ENCODE data around the gene GPRC5B.
A peak's percentile ranks its signal among the peaks of the same experiment; 100 is the strongest.

Gene GPRC5B

GRCh38 chr16:19884611-19885450 is at the start of gene GPRC5B:
Gene GPRC5B (minus strand): TSS chr16:19884848. CDS start chr16:19872845, 12,003 bp downstream.
- H3K36me3 ChIP-seq (ENCODE audit: control insufficient read depth in 1 of 2, insufficient read depth in 2 of 2, low read length in 2 of 2) = no peaks in the 10 kb centered on the region
- no peak within 1 kb of the TSS for H3K27ac ChIP-seq (ENCODE audit: low read length)
- H3K4me1 ChIP-seq (ENCODE audit: control insufficient read depth in 1 of 2, insufficient read depth in 2 of 2, low read length in 2 of 2) = peaks cover 0 to 24% of the 10 kb centered on the region in 2 donors
- no peaks in the 10 kb centered on the region for H3K9me3 ChIP-seq (ENCODE audit: control insufficient read depth in 1 of 2, low read length in 2 of 2)
- no peaks in the 10 kb centered on the region for H3K27me3 ChIP-seq (ENCODE audit: low read depth, low read length)
- peak within 1 kb of the TSS; percentile 71 to 75 for H3K4me3 ChIP-seq (ENCODE audit: low read depth in 1 of 2, low read length in 2 of 2)

- Histone ChIP-seq H3K9me3 (ENCODE audit: control insufficient read depth in 1 of 2, low read length in 2 of 2) (peaks cover 0 to 3% of the 10 kb centered on the region in 2 donors), H3K36me3 (ENCODE audit: control insufficient read depth in 1 of 2, insufficient read depth in 2 of 2, low read length in 2 of 2) (no peaks in the 10 kb centered on the region), H3K27me3 (ENCODE audit: low read depth, low read length) (no peaks in the 10 kb centered on the region), H3K27ac (ENCODE audit: low read length) (no peak overlapping the region), H3K4me3 (ENCODE audit: low read depth in 1 of 2, low read length in 2 of 2) (no peak overlapping the region), H3K4me1 (ENCODE audit: control insufficient read depth in 1 of 2, insufficient read depth in 2 of 2, low read length in 2 of 2) (no peaks in the 10 kb centered on the region)
Observed at GRCh38 chr16:19933740-19934139, 49.1 kb upstream of the GPRC5B start.

GRCh38 chr16:19929062-19929511 is 44.4 kb upstream of the GPRC5B start:
- Histone ChIP-seq H3K4me1 (ENCODE audit: control insufficient read depth in 1 of 2, insufficient read depth in 2 of 2, low read length in 2 of 2) (no peaks in the 10 kb centered on the region), H3K4me3 (ENCODE audit: low read depth in 1 of 2, low read length in 2 of 2) (no peak overlapping the region), H3K9me3 (ENCODE audit: control insufficient read depth in 1 of 2, low read length in 2 of 2) (no peaks in the 10 kb centered on the region), H3K27ac (ENCODE audit: low read length) (no peak overlapping the region), H3K27me3 (ENCODE audit: low read depth, low read length) (no peaks in the 10 kb centered on the region), H3K36me3 (ENCODE audit: control insufficient read depth in 1 of 2, insufficient read depth in 2 of 2, low read length in 2 of 2) (no peaks in the 10 kb centered on the region)

GRCh38 chr16:19928432-19928831 is 43.8 kb upstream of the GPRC5B start:
- no peak overlapping the region for H3K27ac ChIP-seq (ENCODE audit: low read length)
- H3K4me1 ChIP-seq (ENCODE audit: control insufficient read depth in 1 of 2, insufficient read depth in 2 of 2, low read length in 2 of 2) = no peaks in the 10 kb centered on the region
- no peaks in the 10 kb centered on the region for H3K27me3 ChIP-seq (ENCODE audit: low read depth, low read length)
- H3K4me3 ChIP-seq (ENCODE audit: low read depth in 1 of 2, low read length in 2 of 2) = no peak overlapping the region
- no peaks in the 10 kb centered on the region for H3K36me3 ChIP-seq (ENCODE audit: control insufficient read depth in 1 of 2, insufficient read depth in 2 of 2, low read length in 2 of 2)
- H3K9me3 ChIP-seq (ENCODE audit: control insufficient read depth in 1 of 2, low read length in 2 of 2) = no peaks in the 10 kb centered on the region

- Histone ChIP-seq H3K4me1 (ENCODE audit: control insufficient read depth in 1 of 2, insufficient read depth in 2 of 2, low read length in 2 of 2) (no peaks in the 10 kb centered on the region), H3K9me3 (ENCODE audit: control insufficient read depth in 1 of 2, low read length in 2 of 2) (no peaks in the 10 kb centered on the region), H3K27ac (ENCODE audit: low read length) (no peak overlapping the region), H3K27me3 (ENCODE audit: low read depth, low read length) (no peaks in the 10 kb centered on the region), H3K36me3 (ENCODE audit: control insufficient read depth in 1 of 2, insufficient read depth in 2 of 2, low read length in 2 of 2) (no peaks in the 10 kb centered on the region), H3K4me3 (ENCODE audit: low read depth in 1 of 2, low read length in 2 of 2) (no peak overlapping the region)
Observed at GRCh38 chr16:19926449-19927390, 42.1 kb upstream of the GPRC5B start.

GRCh38 chr16:19923396-19923795 is 38.7 kb upstream of the GPRC5B start:
- no peak overlapping the region for H3K27ac ChIP-seq (ENCODE audit: low read length)
- H3K36me3 ChIP-seq (ENCODE audit: control insufficient read depth in 1 of 2, insufficient read depth in 2 of 2, low read length in 2 of 2) = no peaks in the 10 kb centered on the region
- no peaks in the 10 kb centered on the region for H3K9me3 ChIP-seq (ENCODE audit: control insufficient read depth in 1 of 2, low read length in 2 of 2)
- no peaks in the 10 kb centered on the region for H3K27me3 ChIP-seq (ENCODE audit: low read depth, low read length)
- no peaks in the 10 kb centered on the region for H3K4me1 ChIP-seq (ENCODE audit: control insufficient read depth in 1 of 2, insufficient read depth in 2 of 2, low read length in 2 of 2)
- H3K4me3 ChIP-seq (ENCODE audit: low read depth in 1 of 2, low read length in 2 of 2) = no peak overlapping the region

GRCh38 chr16:19919142-19919541 is 34.5 kb upstream of the GPRC5B start:
- Histone ChIP-seq H3K9me3 (ENCODE audit: control insufficient read depth in 1 of 2, low read length in 2 of 2) (no peaks in the 10 kb centered on the region), H3K27me3 (ENCODE audit: low read depth, low read length) (no peaks in the 10 kb centered on the region), H3K36me3 (ENCODE audit: control insufficient read depth in 1 of 2, insufficient read depth in 2 of 2, low read length in 2 of 2) (no peaks in the 10 kb centered on the region), H3K4me1 (ENCODE audit: control insufficient read depth in 1 of 2, insufficient read depth in 2 of 2, low read length in 2 of 2) (no peaks in the 10 kb centered on the region), H3K4me3 (ENCODE audit: low read depth in 1 of 2, low read length in 2 of 2) (no peak overlapping the region), H3K27ac (ENCODE audit: low read length) (no peak overlapping the region)

- H3K27ac ChIP-seq (ENCODE audit: low read length) = no peak overlapping the region
- no peaks in the 10 kb centered on the region for H3K36me3 ChIP-seq (ENCODE audit: control insufficient read depth in 1 of 2, insufficient read depth in 2 of 2, low read length in 2 of 2)
- no peak overlapping the region for H3K4me3 ChIP-seq (ENCODE audit: low read depth in 1 of 2, low read length in 2 of 2)
- H3K9me3 ChIP-seq (ENCODE audit: control insufficient read depth in 1 of 2, low read length in 2 of 2) = no peaks in the 10 kb centered on the region
- H3K4me1 ChIP-seq (ENCODE audit: control insufficient read depth in 1 of 2, insufficient read depth in 2 of 2, low read length in 2 of 2) = no peaks in the 10 kb centered on the region
- H3K27me3 ChIP-seq (ENCODE audit: low read depth, low read length) = no peaks in the 10 kb centered on the region
Observed at GRCh38 chr16:19916064-19916463, 31.4 kb upstream of the GPRC5B start.

GRCh38 chr16:19914877-19915276 is 30.2 kb upstream of the GPRC5B start:
- Histone ChIP-seq H3K27ac (ENCODE audit: low read length) (no peak overlapping the region), H3K27me3 (ENCODE audit: low read depth, low read length) (no peaks in the 10 kb centered on the region), H3K36me3 (ENCODE audit: control insufficient read depth in 1 of 2, insufficient read depth in 2 of 2, low read length in 2 of 2) (no peaks in the 10 kb centered on the region), H3K9me3 (ENCODE audit: control insufficient read depth in 1 of 2, low read length in 2 of 2) (no peaks in the 10 kb centered on the region), H3K4me1 (ENCODE audit: control insufficient read depth in 1 of 2, insufficient read depth in 2 of 2, low read length in 2 of 2) (no peaks in the 10 kb centered on the region), H3K4me3 (ENCODE audit: low read depth in 1 of 2, low read length in 2 of 2) (no peak overlapping the region)

GRCh38 chr16:19913340-19913645 is 28.6 kb upstream of the GPRC5B start:
- Histone ChIP-seq H3K36me3 (ENCODE audit: control insufficient read depth in 1 of 2, insufficient read depth in 2 of 2, low read length in 2 of 2) (no peaks in the 10 kb centered on the region), H3K27ac (ENCODE audit: low read length) (no peak overlapping the region), H3K27me3 (ENCODE audit: low read depth, low read length) (no peaks in the 10 kb centered on the region), H3K4me1 (ENCODE audit: control insufficient read depth in 1 of 2, insufficient read depth in 2 of 2, low read length in 2 of 2) (no peaks in the 10 kb centered on the region), H3K4me3 (ENCODE audit: low read depth in 1 of 2, low read length in 2 of 2) (no peak overlapping the region), H3K9me3 (ENCODE audit: control insufficient read depth in 1 of 2, low read length in 2 of 2) (no peaks in the 10 kb centered on the region)

GRCh38 chr16:19912455-19913339 is 28.0 kb upstream of the GPRC5B start:
- Histone ChIP-seq H3K27me3 (ENCODE audit: low read depth, low read length) (no peaks in the 10 kb centered on the region), H3K27ac (ENCODE audit: low read length) (no peak overlapping the region), H3K9me3 (ENCODE audit: control insufficient read depth in 1 of 2, low read length in 2 of 2) (no peaks in the 10 kb centered on the region), H3K36me3 (ENCODE audit: control insufficient read depth in 1 of 2, insufficient read depth in 2 of 2, low read length in 2 of 2) (no peaks in the 10 kb centered on the region), H3K4me3 (ENCODE audit: low read depth in 1 of 2, low read length in 2 of 2) (no peak overlapping the region), H3K4me1 (ENCODE audit: control insufficient read depth in 1 of 2, insufficient read depth in 2 of 2, low read length in 2 of 2) (no peaks in the 10 kb centered on the region)
